Neutrophil (primary cell): ENCODE results near the gene SLC25A2.
"Not testable (repeated sequence)": the region's sequence is repeated elsewhere in the genome, so short reads cannot be mapped to it uniquely, and the experiment has no call there.

Experiments used
- H3K27ac ChIP-seq: fragments of 200-600 bp; sonication (generic); 2 replicates; pipeline ENCODE4 v1.5.1; 2016; ENCODE audit warnings: mild to moderate bottlenecking, moderate library complexity
- H3K27me3 ChIP-seq: fragments of 200-600 bp; sonication (generic); 2 replicates; pipeline ENCODE4 v1.6.0; 2016; ENCODE audit warnings: mild to moderate bottlenecking
- H3K36me3 ChIP-seq: fragments of 200-600 bp; sonication (generic); 2 replicates; pipeline ENCODE4 v1.5.1; 2017
- H3K4me1 ChIP-seq, 2 experiments: fragments of 200-600 bp in 1 of 2; sonication (generic) in 1 of 2; 1 replicate in 1 of 2; 2 replicates in 1 of 2; pipeline versions ENCODE4 v1.5.1 to v1.6.1; 2013 to 2016; ENCODE audit warnings: low read depth in 1 of 2, low read length in 1 of 2, mild to moderate bottlenecking in 1 of 2, moderate library complexity in 1 of 2; ENCODE audit not compliant: control insufficient read depth in 1 of 2, insufficient read depth in 1 of 2
- H3K4me3 ChIP-seq, 2 experiments: fragments of 200-600 bp in 1 of 2; sonication (generic) in 1 of 2; 1 replicate in 1 of 2; 2 replicates in 1 of 2; pipeline ENCODE4 v1.5.1; 2013 to 2016; ENCODE audit warnings: low read depth in 1 of 2, low read length in 1 of 2, mild to moderate bottlenecking in 1 of 2, moderate library complexity in 1 of 2
- H3K9me3 ChIP-seq: fragments of 200-600 bp; sonication (generic); 2 replicates; pipeline ENCODE4 v1.5.1; 2016
- CTCF ChIP-seq: fragments of 200-600 bp; sonication (generic); IDR thresholded peaks from 2 replicates; pipeline ENCODE4 v1.5.1; 2016; ENCODE audit warnings: antibody characterized with exemption

Gene SLC25A2

GRCh38 chr5:141343242-141343952 lies 39.5 kb upstream of the SLC25A2 start, which contains the start of gene PCDHGA3:
TSS of gene PCDHGA3 (plus strand) at chr5:141343829. CDS start at chr5:141344034, 205 bp downstream.
- peaks cover 89% of the 10 kb centered on the region for H3K27me3 ChIP-seq
- peak within 1 kb of the TSS in 1 of 2 experiments; percentile 4 for H3K4me3 ChIP-seq

GRCh38 chr5:141342773-141343172 lies 38.9 kb upstream of the SLC25A2 start:
- H3K27me3 ChIP-seq = peaks cover 94% of the 10 kb centered on the region

More at GRCh38 chr5:141343242-141343952, 39.5 kb upstream of the SLC25A2 start, which contains the start of gene PCDHGA3:
- Histone ChIP-seq H3K36me3 (no peaks in the 10 kb centered on the region), H3K27ac (no peak within 1 kb of the TSS), H3K4me1 (no peaks in the 10 kb centered on the region), H3K9me3 (peaks cover 17% of the 10 kb centered on the region)
- TF ChIP-seq CTCF = no peak

GRCh38 chr5:141340781-141341354 lies 37.0 kb upstream of the SLC25A2 start:
- H3K27ac ChIP-seq, H3K4me3 ChIP-seq, H3K36me3 ChIP-seq, H3K4me1 ChIP-seq: not testable (repeated sequence)
- Histone ChIP-seq H3K9me3 (peaks cover 17% of the 10 kb centered on the region), H3K27me3 (peaks cover 98% of the 10 kb centered on the region)

More at GRCh38 chr5:141342773-141343172, 38.9 kb upstream of the SLC25A2 start:
- no peaks in the 10 kb centered on the region for H3K36me3 ChIP-seq
- H3K27ac ChIP-seq = no peak overlapping the region
- no peak for TF ChIP-seq CTCF
- H3K9me3 ChIP-seq = peaks cover 17% of the 10 kb centered on the region
- H3K4me3 ChIP-seq = no peak overlapping the region
- no peaks in the 10 kb centered on the region for H3K4me1 ChIP-seq

- no peaks in the 10 kb centered on the region for H3K36me3 ChIP-seq
- no peak within 1 kb of the TSS for H3K27ac ChIP-seq
- peaks cover 11% of the 10 kb centered on the region for H3K9me3 ChIP-seq
- H3K27me3 ChIP-seq = peaks cover 100% of the 10 kb centered on the region
- no peak for TF ChIP-seq CTCF
- no peak within 1 kb of the TSS for H3K4me3 ChIP-seq
- no peaks in the 10 kb centered on the region for H3K4me1 ChIP-seq
These were observed 34.9 kb upstream of the SLC25A2 start, which contains the start of gene PCDHGA2 for GRCh38 chr5:141338538-141339306. TSS of gene PCDHGA2 (plus strand) at chr5:141338760.

GRCh38 chr5:141332571-141332970 lies 28.7 kb upstream of the SLC25A2 start:
- not testable (repeated sequence) for H3K36me3 ChIP-seq, H3K4me3 ChIP-seq, H3K4me1 ChIP-seq, H3K27ac ChIP-seq
- peaks cover 100% of the 10 kb centered on the region for H3K27me3 ChIP-seq
- peaks cover 19% of the 10 kb centered on the region for H3K9me3 ChIP-seq

GRCh38 chr5:141330299-141331080 lies 26.6 kb upstream of the SLC25A2 start, which contains the start of gene PCDHGA1:
TSS of gene PCDHGA1 (plus strand) at chr5:141330514.
- TF ChIP-seq CTCF = no peak
- Histone ChIP-seq H3K36me3 (no peaks in the 10 kb centered on the region), H3K4me3 (no peak within 1 kb of the TSS), H3K27me3 (peaks cover 100% of the 10 kb centered on the region), H3K4me1 (no peaks in the 10 kb centered on the region), H3K27ac (no peak within 1 kb of the TSS), H3K9me3 (peaks cover 19% of the 10 kb centered on the region)
